Right renal pelvis (tissue), 4 donors: ENCODE results near the gene XRCC1. TPM values are rescaled to one million over a fixed set of nuclear protein-coding genes. Genes with fewer than 3 reads are reported as not detected.
A peak's percentile ranks its signal among the peaks of the same experiment; 100 is the strongest.
"Not testable (repeated sequence)": the region's sequence is repeated elsewhere in the genome, so short reads cannot be mapped to it uniquely, and the experiment has no call there.

ENCODE experiments used
- DNase-seq, 4 donors: peaks; one replicate each; pipeline ENCODE4 v3.0.0-alpha.2; 2013; ENCODE audit warnings: low read depth in 4 of 4, low spot score in 3 of 4, missing footprints in 1 of 4
- polyA plus RNA-seq, 4 donors: library from polyadenylated mRNA; unstranded; fragments of 120-200 nt; gene quantifications; one replicate each; pipeline ENCODE4 v1.2.1, GENCODE V29; 2013; ENCODE audit not compliant: insufficient read length in 4 of 4

The XRCC1 gene
- polyA plus RNA-seq, 4 donors, result 56.7 to 71.0 (median 66.6) TPM

DNA sequence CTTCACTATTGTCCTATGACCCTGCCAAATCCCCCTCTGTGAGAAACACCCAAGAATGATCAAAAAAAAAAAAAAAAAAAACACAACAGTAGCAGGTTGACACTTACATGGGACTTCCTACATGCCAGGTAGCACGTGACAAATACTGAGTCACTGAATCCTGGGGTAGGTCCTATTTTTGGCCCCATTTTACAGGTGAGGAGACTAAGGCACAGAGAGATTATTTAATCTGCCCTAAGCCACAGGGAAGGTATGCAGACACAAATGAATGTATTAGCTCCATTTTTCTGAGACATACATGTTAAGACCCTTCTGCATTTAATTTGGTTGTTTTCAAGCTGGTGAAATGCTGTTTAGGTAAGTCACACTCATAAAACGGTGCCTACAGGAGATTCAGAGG, 26.6 kb downstream of the XRCC1 start:
- no peak for DNase-seq

- DNase-seq, result not testable (repeated sequence)
Measured at GRCh38 chr19:43547926-43548325, 27.4 kb downstream of the XRCC1 start.

DNA sequence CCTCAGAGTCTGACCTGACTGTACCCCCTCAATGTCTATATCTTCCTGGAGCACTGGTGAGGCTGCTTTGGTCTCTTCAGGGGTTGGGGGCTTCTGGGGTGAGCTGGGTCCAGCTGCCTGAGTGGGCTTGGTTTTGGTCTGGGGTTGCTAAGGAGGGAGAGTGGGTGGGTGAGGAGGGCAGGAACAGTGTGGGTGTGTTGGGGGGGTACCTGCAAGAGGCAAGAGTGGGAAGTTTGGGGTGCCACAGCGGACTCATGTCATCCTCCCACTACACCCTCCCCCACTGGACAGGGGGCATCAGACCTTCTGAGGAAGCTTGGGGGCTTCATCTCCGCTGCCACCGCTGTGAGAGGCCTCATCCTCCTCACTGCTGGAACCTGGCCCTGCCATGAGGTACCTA, 28.7 kb downstream of the XRCC1 start:
- DNase-seq, result no peak

GRCh38 chr19:43545981-43546380, 29.3 kb downstream of the XRCC1 start:
- no peak for DNase-seq

GRCh38 chr19:43545276-43545675, 30.1 kb downstream of the XRCC1 start:
- no peak for DNase-seq

- DNase-seq, result no peak
Measured at GRCh38 chr19:43544077-43544476, 31.2 kb downstream of the XRCC1 start.

GRCh38 chr19:43541920-43542650, 33.2 kb downstream of the XRCC1 start:
- no peak for DNase-seq

- DNase-seq, result no peak
Measured at GRCh38 chr19:43540381-43540780, 34.9 kb downstream of the XRCC1 start.

GRCh38 chr19:43538922-43539321, 36.4 kb downstream of the XRCC1 start:
- no peak for DNase-seq

DNA sequence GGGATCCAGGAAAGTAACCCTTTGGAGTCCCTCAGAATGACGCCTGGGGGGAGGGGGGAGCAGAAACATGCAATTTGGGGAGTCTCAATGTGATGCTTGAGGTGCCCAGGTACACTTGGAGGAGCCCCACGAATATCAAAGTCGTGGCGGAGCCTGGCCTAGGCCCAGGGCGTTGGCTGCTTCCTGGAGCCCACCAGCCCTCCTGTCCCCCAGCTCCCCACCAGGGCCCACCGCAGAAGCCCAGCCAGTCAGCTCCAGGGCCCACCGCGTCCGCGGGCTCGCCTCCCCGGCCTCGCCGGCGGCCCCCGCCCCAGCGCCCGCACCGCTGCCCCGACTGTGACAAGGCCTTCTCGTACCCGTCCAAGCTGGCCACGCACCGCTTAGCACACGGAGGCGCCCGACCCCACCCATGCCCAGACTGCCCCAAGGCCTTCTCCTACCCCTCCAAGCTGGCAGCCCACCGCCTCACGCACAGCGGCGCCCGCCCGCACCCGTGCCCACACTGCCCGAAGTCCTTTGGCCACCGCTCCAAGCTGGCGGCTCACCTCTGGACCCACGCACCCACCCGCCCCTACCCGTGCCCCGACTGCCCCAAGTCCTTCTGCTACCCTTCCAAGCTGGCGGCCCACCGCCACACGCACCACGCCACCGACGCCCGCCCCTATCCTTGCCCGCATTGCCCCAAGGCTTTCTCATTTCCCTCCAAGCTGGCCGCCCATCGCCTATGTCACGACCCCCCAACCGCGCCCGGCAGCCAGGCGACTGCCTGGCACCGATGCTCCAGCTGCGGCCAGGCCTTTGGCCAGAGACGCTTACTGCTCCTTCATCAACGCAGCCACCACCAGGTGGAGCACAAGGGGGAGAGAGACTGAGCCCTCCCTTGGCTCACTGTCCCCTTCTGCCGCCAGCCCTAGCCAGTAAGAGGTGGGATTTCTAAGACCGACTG, 40.2 kb downstream of the XRCC1 start:
- no peak for DNase-seq

GRCh38 chr19:43534305-43534815, 41.0 kb downstream of the XRCC1 start:
- no peak for DNase-seq

- DNase-seq, result peak; percentile 96 to 99 (median 98)
Measured at GRCh38 chr19:43533546-43534304, 41.6 kb downstream of the XRCC1 start.

DNA sequence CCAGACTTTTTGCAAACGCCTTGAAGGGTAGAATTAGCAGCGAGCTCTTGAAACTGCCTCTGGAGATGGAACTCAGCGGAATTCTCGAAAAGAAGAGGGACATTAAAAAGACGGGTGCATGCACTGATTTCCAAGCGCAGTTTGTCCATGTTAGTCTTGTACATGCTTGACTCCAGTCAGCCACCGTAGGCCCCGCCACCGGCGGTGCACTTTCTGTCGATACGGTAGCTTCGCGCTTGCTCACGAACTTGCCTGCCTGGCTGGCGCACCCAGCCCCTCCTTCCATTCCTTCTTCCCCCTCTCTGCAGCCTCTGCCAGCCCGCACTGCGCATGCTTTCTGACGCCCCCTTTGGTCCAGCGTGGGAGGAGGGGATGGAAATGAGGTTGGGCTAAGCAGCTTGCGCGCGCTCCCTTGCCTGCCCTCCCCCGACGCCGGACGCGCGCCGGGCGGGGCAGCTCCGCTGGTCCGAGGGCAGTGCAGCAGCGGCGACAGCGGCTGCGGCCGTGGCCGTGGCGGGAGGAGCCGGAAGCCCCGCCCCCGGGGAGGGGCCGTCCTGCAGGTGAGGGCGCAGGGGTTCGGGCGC, 42.3 kb downstream of the XRCC1 start, which contains the start of gene ZNF575:
ZNF575 (plus strand) TSS at position 227 of the 584 bp plus-strand sequence. CDS start 1,235 bp downstream, outside the sequence.
- peak; percentile 91 to 96 (median 94) for DNase-seq

GRCh38 chr19:43532571-43532961, 42.8 kb downstream of the XRCC1 start:
- DNase-seq, result no peak

- no peak for DNase-seq
Measured at GRCh38 chr19:43527860-43528622, 47.3 kb downstream of the XRCC1 start.

GRCh38 chr19:43526884-43527859, 48.2 kb downstream of the XRCC1 start, which contains the start of gene ETHE1:
TSS of gene ETHE1 (minus strand) at chr19:43527201. CDS start at chr19:43527177, 24 bp downstream.
- no peak for DNase-seq

DNA sequence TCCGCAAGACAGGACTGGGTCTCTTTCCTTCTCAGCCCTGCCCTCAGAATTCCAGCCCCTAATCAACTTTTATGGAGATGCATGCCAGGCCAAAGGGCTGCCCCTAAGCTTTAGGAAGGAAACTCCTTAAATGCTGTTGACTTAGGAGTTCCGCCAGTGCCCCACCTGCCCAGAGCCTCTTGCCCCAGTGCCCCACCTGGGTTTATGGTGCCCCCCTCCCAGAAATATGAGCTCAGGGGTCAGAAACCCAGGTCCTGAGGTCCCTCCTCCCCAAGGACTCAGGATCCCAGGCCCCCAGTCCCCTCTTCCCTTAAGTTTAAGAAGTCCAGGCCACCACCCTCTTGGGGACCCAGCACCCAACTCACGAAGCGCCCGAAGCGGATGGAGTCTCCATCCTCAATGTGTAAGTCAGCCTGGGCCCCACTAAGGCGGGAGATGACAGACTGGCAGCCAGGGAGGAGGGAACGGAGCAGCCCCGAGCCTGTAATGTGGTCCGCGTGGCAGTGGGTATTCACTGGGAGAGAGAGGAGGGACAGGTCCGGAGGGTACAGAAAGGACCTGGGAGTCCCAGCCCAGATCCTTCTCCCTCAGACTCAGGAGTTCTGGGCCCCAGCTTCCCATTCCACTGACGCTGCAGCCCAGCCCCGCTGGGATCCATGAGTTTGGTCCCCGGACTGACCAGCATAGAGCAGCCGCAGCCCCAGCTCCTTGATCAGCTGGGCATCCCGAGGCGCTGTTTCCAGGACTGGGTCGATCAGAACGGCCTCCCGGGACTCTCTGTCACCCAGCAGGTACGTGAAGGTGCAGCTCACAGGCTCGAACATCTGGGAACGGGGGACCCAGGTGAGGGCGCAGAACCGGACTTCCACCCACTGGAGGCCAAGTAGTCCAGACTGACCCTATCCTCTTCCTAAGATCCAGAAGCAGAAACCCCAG, 49.2 kb downstream of the XRCC1 start:
- DNase-seq, result no peak
